DND-41 (cell line): Measurements from ENCODE around the gene SECTM1.

Source experiments
- CTCF ChIP-seq: IDR thresholded peaks from 2 replicates; pipeline ENCODE4 v1.5.1; 2012; ENCODE audit warnings: borderline replicate concordance, low read length, moderate library complexity, mild to moderate bottlenecking; ENCODE audit not compliant: poor library complexity, severe bottlenecking; ENCODE audit errors: extremely low read depth
- EZH2 ChIP-seq: IDR thresholded peaks from 3 replicates; pipeline ENCODE4 v1.6.1; 2012; ENCODE audit warnings: borderline replicate concordance, low read depth, mild to moderate bottlenecking, moderate library complexity, low read length, inconsistent platforms; ENCODE audit not compliant: severe bottlenecking

DNA sequence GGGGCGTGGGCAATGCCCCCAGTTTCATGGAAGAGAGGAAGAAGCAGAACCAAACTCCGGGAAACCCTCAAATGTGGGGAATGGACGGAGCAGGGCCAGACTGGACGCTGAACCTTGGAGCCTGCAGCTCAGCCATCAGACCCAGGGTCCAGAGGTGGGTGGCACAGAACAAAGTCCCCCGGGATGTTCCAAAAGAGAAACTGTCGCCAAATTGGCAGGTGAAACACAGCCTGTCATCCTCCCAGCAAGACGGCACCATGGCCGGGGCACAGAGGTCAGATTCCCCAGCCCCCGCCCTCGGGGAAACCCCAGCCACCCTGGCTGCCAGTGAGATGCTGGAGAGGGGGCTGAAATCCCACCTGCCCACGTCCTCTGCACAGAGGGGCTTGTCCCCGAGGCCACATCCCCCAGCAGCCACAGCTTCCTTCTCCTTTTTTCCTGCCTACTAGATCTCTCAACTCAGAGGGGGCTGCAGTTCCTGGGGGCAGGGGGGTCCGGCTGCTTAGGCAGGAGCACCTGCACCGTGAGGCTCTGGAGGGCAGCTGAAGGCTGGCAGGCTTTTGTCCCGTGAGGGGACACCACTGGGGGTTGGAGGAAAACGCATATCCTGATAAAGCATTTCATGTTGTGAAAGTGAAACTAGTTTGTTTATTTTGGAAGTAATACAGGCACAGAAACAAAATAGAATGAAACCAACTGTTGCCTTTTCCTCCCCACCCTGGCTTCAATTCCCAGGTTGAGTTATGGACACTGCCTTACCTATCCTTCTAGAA lies 1.2 kb upstream of the SECTM1 start:
- TF ChIP-seq CTCF (no peak), EZH2 (no peak)
